Kidney glomerular epithelial cell (primary cell): Measurements from ENCODE around the gene NOP16.

ENCODE experiments used
- DNase-seq: peaks from one replicate; lab custom pipeline; 2025; lab: John Stamatoyannopoulos, UW

NOP16 gene

DNA sequence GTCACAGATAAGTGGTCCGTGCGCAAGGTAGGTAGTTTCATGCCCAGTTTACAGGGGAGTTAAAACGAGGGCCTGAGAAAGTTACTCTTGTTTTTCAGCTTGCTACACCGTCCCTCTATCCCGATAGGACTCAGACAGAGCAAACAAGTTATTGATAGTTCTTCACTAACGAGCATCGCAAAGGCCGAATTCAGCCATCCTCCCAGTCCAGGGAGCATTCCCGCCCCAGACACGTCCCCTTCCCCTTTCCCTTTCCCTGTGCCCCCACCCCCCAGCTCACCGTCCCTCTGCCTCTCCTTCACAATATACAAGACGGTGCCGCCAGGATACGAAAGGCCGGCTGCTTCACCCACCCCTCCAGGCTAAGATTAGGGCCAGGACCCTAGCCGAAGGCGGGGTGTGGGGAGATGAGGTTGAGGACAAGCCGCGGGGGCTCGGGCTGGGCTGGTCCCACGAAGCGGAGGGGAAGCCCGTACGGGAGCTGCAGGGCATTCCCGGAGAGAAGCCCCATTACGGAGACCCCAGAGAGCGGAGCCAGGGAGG lies 27.4 kb downstream of the NOP16 start:
- no peak for DNase-seq

DNA sequence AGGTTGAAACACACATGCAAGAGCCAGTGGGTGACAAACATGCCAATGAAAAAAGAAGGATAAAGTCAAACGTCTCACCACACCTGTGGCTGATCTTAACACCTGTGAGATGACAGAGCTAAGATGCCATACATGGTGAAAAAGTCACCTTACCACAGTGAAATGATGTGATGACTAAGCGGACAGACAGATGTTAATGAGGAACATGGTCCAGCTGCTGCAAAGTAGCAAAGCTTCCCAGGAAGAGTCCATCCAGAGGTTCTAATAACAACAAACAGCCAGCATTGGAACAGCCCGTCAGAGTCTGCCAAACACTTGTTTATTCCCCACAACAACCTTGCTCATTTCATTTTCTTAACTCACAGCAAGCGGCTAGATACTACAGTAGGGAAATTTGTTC lies 28.7 kb downstream of the NOP16 start:
- no peak for DNase-seq

DNA sequence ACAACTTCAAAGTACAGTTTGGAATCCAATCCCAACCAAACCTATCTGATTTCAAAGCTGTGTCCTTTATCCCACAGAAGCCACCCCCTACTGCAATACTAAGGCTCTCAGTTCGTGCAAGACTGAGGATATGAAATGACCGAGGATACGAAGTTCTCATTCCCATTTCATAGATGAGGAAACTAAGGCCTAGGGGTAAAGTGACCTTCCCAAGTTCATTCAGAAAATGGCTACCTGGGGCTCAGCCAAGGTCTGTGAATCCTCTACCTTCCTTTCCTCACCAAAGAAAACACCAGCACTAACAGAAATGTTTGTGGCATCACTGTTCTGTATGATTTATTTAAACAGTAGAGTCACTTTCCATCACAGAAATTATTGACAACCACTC lies 32.2 kb downstream of the NOP16 start:
- DNase-seq: no peak

DNA sequence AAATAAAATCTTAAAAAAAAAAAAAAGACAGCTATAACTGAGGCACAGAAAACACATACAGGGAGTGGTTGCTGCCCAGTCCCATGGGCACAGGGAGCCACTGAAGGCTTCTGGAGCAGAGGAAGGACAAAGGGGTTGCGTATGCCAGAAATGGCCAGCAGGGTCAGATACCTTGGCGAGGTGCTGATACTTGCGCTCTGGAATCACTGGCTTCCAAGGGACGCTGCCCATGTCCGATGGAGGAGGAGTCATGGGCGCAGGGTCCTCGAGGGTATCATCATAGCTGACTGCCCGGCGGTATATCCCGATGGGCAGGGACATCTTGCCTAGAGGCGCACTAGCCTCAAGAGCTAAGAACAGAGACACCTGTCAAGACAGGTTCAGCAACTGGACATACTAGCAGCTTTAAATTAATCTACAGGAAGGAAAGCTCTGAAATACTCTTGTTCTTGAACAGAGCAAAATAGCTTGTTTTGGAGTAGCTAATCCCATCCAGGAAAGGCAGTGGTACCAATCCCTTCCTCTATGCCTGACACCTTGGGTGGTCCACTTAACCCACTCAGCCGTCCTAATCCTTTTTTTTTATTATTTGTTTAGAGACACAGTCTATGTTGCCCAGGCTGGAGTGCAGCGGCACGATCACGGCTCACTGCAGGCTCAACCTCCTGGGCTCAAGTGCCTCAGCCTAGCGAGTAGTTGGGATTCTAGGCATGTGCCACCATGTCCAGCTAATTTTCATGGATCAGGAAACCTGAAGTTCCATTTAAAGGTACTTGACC lies 32.8 kb downstream of the NOP16 start:
- DNase-seq: no peak

DNA sequence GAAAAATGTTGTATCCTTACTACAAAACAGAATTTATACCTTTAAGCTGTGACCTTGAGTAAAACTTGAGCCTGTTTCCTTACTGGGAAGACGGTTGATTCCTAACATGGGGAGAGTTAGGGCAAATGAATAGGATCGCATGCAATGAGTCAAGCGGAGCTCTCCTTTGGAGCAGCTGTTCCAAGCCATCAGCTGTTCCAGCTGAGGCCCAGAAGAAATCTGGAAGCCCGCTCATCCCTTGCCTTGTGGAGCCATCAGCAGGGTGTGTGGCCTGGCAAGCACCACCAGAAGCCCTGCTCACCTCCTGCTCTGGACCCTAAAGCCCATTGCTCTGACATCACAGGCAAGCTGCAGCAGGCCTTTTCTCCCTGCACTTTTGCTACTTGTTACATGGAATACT lies 34.9 kb downstream of the NOP16 start:
- DNase-seq: no peak

DNA sequence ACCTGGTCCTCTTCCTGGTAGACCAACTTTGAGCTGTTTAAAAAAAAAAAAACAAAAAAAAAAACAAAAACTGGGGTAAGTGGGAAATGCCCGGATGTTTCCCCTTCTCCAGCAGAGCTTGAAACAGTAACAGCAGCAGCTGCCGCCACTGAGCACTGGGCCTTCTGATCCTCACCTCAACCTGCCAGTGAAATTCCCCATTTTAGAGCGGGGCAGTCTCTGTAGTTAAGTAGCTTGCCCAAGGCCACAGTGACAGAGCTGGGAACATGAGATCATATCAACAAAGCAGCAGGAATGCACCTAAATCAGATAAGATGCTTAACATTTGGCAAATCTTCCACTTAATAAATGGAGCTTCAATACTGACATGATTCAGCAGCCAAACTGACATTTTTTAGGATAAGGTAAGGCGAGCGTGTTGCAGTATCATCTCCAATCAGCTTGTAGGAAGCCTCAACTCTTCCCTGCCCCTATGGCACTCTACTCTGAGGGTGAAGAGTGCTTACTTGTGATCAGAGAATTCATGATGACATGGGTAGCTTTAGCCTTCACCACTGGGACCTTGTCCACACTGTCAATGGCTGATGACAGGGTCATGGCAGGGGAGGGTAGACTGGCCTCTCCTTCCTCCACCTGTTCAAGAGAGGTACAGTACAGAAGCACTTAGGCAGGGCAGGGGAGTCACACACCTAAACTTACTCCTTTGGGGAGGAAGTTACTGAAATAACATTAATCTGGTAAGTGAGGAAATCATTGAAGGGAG lies 36.1 kb downstream of the NOP16 start:
- no peak for DNase-seq

DNA sequence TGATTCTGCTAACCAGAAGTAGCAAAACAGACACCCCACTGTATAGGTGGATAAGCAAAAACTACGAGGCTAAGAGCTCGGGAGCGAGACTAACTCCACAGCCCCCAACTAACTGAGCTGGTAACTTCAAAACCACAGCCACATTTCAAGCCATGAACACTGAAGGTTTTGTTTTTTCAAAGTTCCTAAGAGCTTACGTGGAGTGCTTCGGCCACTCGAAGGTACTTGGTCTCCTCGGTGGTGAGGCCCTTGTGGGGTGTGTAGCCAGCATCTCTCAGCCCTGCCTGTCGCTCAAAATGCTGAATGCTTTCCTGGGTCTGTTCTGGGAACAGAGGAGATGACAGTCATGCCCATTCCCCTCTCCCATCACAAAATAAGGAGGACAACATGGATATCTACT lies 38.0 kb downstream of the NOP16 start:
- DNase-seq: no peak

DNA sequence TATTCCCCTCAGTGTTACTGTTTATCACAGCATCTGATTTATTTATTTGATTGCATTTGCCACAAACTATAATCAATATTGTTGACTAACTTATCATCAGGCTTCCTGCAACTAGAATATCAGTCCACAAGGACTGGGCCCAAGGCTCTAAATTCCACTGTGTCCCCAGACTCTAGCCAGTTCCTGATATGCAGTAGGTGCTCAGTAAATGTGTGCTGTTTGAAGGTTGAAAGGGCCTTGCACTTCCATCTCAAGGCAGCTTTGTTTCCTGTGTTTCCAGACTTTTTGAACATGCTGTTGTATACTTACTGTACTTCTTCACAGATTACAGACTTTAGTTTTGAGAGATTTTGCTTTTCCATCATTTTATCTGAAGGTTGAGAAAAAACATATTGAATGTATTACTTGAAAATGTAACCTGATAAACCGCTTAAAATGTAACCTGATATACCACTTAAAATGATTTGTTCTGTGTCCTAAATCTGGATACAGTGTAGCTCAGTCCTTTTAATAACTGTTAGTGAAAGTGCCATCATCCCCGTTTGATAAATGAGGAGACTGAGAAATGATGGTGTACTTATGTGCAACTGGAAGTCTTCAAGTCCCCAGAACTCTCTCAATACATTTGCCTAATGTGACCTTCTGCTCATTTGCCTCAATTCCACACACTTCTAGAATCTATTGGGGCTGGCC lies 45.5 kb downstream of the NOP16 start:
- no peak for DNase-seq

DNA sequence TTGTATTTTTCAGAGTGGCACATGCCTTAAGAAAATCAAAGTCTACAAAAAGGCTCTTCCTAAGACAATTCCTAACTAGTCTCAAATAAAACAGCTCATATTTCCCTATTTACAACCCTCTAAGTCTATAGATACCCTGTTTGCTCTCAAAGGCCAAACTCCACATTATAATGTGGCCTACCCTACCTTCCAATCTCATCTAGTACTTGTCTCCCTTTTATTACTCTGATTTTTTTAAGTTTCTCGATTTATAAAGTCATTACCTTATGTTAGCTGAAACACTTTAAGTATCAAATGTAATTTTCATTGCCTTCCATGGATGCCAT lies 46.3 kb downstream of the NOP16 start:
- DNase-seq: no peak

DNA sequence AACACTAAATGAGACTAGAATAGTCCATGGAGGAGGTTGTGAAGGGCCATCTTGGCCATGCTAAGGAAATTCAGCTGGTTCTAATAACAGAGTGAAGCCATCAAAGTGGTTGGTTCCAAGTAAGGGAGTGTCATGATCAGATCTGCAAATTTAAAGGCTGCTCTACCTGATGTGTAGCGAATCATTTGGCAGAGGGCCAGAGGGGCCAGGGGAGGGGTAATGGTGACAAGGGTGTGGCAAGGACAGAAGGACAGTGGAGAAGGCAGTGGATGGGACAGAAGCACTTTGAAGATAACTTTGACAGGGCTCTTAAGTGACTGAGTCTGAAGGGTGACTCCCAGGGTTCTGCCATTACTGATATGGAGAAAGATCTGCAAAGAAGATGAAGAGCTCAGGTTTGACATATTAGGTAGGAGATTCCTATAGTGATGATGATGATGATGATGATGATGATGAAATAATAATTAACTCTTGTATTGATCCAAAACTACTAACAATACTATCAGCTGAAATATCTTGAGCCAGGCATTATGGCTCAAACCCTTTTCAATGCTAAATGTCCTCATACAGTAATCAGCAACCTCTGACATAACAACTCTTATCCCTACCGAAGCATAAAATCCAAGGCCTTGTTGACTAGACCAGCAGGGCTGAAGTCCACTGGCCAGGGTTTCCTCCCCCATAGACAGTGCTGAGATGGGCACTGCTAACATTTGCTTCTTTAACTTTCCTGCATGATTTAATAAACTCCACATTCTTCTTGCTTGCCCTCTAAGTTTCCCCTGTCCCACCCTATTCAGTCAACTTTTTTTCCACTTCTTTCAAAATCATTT lies 46.9 kb downstream of the NOP16 start:
- no peak for DNase-seq

DNA sequence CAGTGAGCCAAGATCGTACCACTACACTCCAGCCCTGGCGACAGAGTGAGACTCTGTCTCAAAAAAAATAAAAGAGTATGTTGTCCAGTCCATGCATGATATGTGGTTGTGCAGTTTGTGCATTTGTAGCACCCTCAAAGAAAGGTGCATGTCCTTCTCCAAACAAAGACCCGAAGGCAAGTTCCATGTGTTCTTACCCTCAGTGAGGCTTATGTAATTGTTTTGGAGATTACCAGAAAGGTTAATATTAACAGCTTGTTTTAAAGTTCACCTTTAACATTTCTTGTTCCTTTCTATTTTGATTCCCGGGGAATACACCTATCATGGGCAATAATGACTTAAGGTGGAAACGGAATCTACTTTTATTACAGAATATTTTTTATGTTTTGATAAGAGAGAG lies 49.1 kb downstream of the NOP16 start:
- no peak for DNase-seq

DNA sequence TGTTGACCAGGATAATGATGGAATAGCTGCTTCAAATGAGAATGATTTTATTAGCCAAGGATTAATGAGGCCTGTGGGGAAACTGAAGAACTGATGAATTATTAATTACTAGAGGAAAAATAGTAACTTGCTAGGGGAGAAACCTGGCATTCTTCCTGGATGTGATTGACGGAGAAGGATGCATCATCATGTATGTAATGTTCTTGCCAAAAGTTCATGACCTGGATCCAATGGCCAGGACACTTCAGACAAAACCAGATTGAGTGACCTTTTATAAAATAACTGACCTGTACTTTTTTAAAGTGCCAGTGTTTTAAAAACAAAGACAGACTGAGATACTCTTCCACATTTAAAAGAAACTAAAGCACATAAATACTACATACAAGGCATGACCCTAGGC lies 50.5 kb downstream of the NOP16 start:
- no peak for DNase-seq

DNA sequence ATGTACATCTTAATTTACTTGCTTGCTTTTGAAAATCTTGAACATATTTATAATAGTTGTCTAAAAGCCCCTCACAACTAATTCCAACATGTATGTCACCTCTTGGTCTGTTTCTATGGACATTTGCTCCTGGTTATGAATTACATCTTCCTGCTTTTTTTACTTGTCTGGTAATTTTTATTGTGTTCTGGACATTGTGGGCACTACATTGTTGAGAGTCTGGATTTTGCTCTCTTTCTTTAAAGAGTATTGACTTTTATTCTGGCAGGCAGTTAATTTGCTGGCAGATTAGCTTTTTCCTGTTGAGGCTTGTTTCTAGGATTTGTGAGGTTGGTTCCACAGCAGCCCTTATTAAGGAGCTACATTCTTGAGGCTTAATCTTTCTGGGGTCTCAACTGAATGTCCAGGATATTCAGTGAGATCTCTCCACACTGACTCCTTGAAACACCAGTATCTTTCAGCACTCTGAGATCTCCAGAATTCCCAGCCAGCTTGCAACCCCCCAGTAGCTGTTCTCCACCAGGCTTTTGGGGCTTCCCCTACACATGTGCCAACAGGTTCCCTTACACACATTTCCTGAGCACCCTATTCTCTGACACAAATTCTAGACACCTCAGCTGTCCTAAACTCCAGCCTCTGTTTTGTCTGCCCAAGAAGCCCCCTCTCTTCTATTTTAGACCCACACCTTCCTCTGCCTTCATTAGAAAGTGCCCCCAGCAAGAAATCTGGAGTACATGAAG lies 54.2 kb downstream of the NOP16 start:
- no peak for DNase-seq
